Karpas-422 (cell line): ENCODE measurements around the gene RSPH4A. TPM values are rescaled to one million over a fixed set of nuclear protein-coding genes. Genes with fewer than 3 reads are reported as not detected.
"Not testable (repeated sequence)": the region's sequence is repeated elsewhere in the genome, so short reads cannot be mapped to it uniquely, and the experiment has no call there.

Source experiments
- DNase-seq: peaks from one replicate; pipeline ENCODE4 v3.0.0-alpha.2; 2015
- H2AFZ ChIP-seq: fragments of 200-600 bp; sonication (generic); 2 replicates; pipeline ENCODE4 v1.6.1; 2014; ENCODE audit warnings: antibody characterized with exemption, low read length, mixed read lengths
- H3K27ac ChIP-seq: fragments of 200-600 bp; sonication (generic); 2 replicates; pipeline ENCODE4 v1.5.1; 2014; ENCODE audit warnings: mild to moderate bottlenecking, low read length, moderate library complexity
- H3K27me3 ChIP-seq: fragments of 200-600 bp; sonication (generic); 2 replicates; pipeline ENCODE4 v1.6.1; 2014; ENCODE audit warnings: low read length, mixed read lengths
- H3K36me3 ChIP-seq: fragments of 200-600 bp; sonication (generic); 2 replicates; pipeline ENCODE4 v1.6.1; 2014; ENCODE audit warnings: low read length, mixed read lengths; ENCODE audit not compliant: insufficient read depth
- H3K4me1 ChIP-seq: fragments of 200-600 bp; sonication (generic); 2 replicates; pipeline ENCODE4 v1.6.1; 2014; ENCODE audit warnings: mild to moderate bottlenecking, low read length, mixed read lengths
- H3K4me2 ChIP-seq: fragments of 200-600 bp; sonication (generic); 2 replicates; pipeline ENCODE4 v1.6.1; 2014; ENCODE audit warnings: low read length, low read depth, mild to moderate bottlenecking; ENCODE audit not compliant: poor library complexity, severe bottlenecking
- H3K4me3 ChIP-seq: fragments of 200-600 bp; sonication (generic); 2 replicates; pipeline ENCODE4 v1.5.1; 2014; ENCODE audit warnings: mild to moderate bottlenecking, antibody characterized with exemption, low read length, mixed read lengths
- H3K79me2 ChIP-seq: fragments of 200-600 bp; sonication (generic); 2 replicates; pipeline ENCODE4 v1.6.1; 2014; ENCODE audit warnings: mild to moderate bottlenecking, low read length, mixed read lengths
- H3K9ac ChIP-seq: fragments of 200-600 bp; sonication (generic); 2 replicates; pipeline ENCODE4 v1.6.0; 2014; ENCODE audit warnings: low read length
- H3K9me2 ChIP-seq: fragments of 200-600 bp; sonication (generic), shearing (Covaris generic); replicated peaks from 2 replicates; pipeline ENCODE4 v1.6.0; 2014; ENCODE audit warnings: mild to moderate bottlenecking, low read length, moderate library complexity; ENCODE audit not compliant: insufficient read depth
- H3K9me3 ChIP-seq: fragments of 300-700, 200-600 bp; sonication (generic); 2 replicates; pipeline ENCODE4 v1.6.1; 2014; ENCODE audit warnings: low read length, mixed read lengths
- H4K20me1 ChIP-seq: fragments of 200-600 bp; sonication (generic); 2 replicates; pipeline ENCODE4 v1.6.1; 2014; ENCODE audit warnings: mild to moderate bottlenecking, antibody characterized with exemption, low read length, low read depth; ENCODE audit not compliant: insufficient read depth
- total RNA-seq: library from RNA; depleted of rRNA; stranded (reverse); fragments of >200 nt; shearing (Covaris generic); gene quantifications from 2 replicates; pipeline ENCODE4 v1.2.3, GENCODE V29; 2014; ENCODE audit warnings: low replicate concordance

Gene RSPH4A
- total RNA-seq, 1 experiment from 2014 or later: not detected

DNA sequence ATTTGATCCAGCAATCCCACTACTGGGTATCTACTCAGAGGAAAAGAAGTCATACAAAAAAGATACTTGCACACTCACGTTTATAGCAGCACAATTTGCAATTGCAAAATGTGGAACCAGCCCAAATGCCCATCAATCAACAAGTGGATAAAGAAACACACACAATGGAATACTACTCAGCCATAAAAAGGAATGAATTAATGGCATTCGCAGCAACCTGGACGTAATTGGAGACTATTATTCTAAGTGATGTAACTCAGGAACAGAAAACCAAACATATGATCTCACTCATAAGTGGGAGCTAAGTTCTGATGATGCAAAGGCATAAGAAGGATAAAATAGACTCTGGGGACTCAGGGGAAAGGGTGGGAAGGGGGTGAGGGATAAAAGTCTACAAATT lies 11.4 kb upstream of the RSPH4A start:
- DNase-seq, H3K4me3 ChIP-seq, H4K20me1 ChIP-seq, H3K36me3 ChIP-seq, H3K9ac ChIP-seq, H3K4me1 ChIP-seq, H3K9me2 ChIP-seq, H3K27ac ChIP-seq, H3K27me3 ChIP-seq, H2AFZ ChIP-seq, H3K79me2 ChIP-seq, H3K4me2 ChIP-seq, H3K9me3 ChIP-seq: not testable (repeated sequence)

DNA sequence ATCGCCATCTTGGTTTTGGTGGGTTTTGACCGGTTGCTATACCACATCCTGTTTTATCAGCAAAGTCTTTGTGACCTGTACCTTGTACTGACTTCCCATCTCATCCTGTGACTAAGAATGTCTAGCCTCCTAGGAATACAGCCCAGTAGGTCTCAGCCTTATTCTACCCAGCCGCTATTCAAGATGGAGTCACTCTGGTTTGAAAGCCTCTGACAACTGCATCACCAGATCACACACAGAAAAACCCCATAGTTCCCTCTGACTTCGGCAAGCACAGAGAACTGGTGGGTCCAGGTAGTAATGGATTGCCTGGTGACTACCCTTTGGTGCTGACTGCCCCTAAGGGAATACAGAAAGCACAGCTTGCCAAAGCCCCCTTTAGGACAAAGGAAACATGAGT lies 10.3 kb upstream of the RSPH4A start:
- H3K27ac ChIP-seq: no peak overlapping the region
- H3K9me3 ChIP-seq: no peaks in the 10 kb centered on the region
- no peak overlapping the region for H2AFZ ChIP-seq
- H3K27me3 ChIP-seq: no peaks in the 10 kb centered on the region
- no peak overlapping the region for H3K4me2 ChIP-seq
- H3K4me1 ChIP-seq: no peaks in the 10 kb centered on the region
- H4K20me1 ChIP-seq: no peaks in the 10 kb centered on the region
- no peaks in the 10 kb centered on the region for H3K79me2 ChIP-seq
- no peak overlapping the region for H3K4me3 ChIP-seq
- DNase-seq: no peak
- no peak overlapping the region for H3K9ac ChIP-seq
- peaks cover 3% of the 10 kb centered on the region; the same call in 1 of the 2 replicates for H3K36me3 ChIP-seq
- no peaks in the 10 kb centered on the region for H3K9me2 ChIP-seq

DNA sequence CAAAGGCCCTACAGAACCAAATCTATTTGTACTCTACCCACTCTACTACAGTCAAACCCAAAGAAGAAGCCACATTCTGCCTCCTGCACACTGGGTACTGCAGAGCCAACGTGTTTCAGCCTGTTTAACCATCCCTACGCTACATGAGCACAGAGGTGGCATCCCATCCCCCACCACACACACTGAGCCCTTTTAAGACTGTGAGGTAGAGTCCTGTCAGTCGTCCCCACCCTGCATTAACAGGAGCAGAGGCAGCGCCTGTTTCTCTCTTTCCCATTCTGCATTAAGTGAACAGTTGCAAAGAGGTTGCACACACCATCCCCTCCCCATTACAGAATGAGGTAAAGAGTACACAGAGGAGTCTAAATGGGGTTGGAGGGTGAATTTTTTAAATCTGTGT lies 5.2 kb upstream of the RSPH4A start:
- Histone ChIP-seq H3K4me3 (no peak overlapping the region), H4K20me1 (no peaks in the 10 kb centered on the region), H3K9me2 (no peaks in the 10 kb centered on the region), H2AFZ (no peak overlapping the region), H3K9ac (no peak overlapping the region), H3K36me3 (no peaks in the 10 kb centered on the region), H3K9me3 (no peaks in the 10 kb centered on the region), H3K4me2 (no peak overlapping the region), H3K4me1 (peaks cover 11% of the 10 kb centered on the region), H3K27me3 (no peaks in the 10 kb centered on the region), H3K79me2 (no peaks in the 10 kb centered on the region), H3K27ac (no peak overlapping the region)
- no peak for DNase-seq

DNA sequence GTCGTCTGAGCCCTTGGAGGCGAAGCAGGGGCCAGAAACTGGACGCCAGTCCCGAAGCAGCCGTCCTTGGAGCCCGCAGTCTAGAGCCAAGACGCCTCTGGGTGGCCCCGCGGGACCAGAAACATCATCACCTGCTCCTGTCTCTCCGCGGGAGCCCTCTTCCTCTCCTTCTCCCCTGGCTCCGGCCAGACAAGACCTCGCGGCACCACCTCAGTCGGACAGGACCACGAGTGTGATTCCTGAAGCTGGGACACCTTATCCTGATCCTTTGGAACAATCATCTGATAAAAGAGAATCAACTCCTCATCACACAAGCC lies 416 bp downstream of the RSPH4A start:
- peak overlapping the region; percentile 90 for H3K4me2 ChIP-seq
- H3K36me3 ChIP-seq: no peaks in the 10 kb centered on the region
- no peaks in the 10 kb centered on the region for H4K20me1 ChIP-seq
- H3K9ac ChIP-seq: peak overlapping the region; percentile 43
- DNase-seq: peak; percentile 52
- no peaks in the 10 kb centered on the region for H3K27me3 ChIP-seq
- H3K4me1 ChIP-seq: peaks cover 20% of the 10 kb centered on the region
- H3K4me3 ChIP-seq: peak overlapping the region; percentile 72
- no peak overlapping the region for H3K27ac ChIP-seq
- H2AFZ ChIP-seq: no peak overlapping the region
- no peaks in the 10 kb centered on the region for H3K9me2 ChIP-seq
- no peaks in the 10 kb centered on the region for H3K9me3 ChIP-seq
- no peaks in the 10 kb centered on the region for H3K79me2 ChIP-seq

DNA sequence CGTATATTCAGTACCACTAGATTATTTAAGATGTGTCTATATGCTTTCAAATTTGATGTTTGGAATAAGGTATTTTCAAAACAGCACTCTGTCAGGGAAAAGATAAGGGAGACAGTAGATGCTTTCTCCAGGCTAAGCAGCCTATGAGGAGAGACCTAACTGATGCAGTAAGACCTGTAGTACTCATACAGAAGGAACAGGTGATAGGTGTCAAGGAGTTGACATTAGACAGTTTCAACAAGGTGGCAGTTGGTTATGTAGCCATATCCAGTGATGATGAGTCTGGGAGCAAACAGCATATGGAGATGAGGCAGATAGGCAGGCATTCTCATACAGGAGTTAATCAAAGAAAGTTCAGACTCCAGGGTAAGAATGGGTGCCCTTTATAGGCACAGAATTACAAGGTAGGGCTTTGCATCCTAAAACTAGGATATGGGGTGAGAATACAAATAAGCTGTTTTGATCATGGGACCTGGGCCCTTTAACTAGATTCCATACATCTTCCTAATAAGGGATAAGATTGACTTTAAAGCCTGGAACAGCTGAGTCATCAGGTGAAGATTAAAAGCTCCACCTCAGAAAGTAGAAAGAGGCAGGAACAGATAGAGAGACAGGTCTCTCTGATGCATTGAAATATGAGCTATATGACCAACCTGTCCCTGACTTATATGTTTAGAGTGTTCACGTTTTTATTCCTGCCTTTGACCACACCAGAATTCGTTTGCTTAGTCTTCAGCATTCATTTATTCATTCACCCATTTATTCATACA lies 7.9 kb downstream of the RSPH4A start:
- H3K4me2 ChIP-seq: no peak overlapping the region
- no peaks in the 10 kb centered on the region for H4K20me1 ChIP-seq
- H3K4me1 ChIP-seq: no peaks in the 10 kb centered on the region
- H3K36me3 ChIP-seq: no peaks in the 10 kb centered on the region
- H3K79me2 ChIP-seq: no peaks in the 10 kb centered on the region
- no peaks in the 10 kb centered on the region for H3K9me2 ChIP-seq
- no peak overlapping the region for H3K4me3 ChIP-seq
- H3K27me3 ChIP-seq: no peaks in the 10 kb centered on the region
- H2AFZ ChIP-seq: no peak overlapping the region
- no peak for DNase-seq
- no peaks in the 10 kb centered on the region for H3K9me3 ChIP-seq
- no peak overlapping the region for H3K9ac ChIP-seq
- H3K27ac ChIP-seq: no peak overlapping the region

DNA sequence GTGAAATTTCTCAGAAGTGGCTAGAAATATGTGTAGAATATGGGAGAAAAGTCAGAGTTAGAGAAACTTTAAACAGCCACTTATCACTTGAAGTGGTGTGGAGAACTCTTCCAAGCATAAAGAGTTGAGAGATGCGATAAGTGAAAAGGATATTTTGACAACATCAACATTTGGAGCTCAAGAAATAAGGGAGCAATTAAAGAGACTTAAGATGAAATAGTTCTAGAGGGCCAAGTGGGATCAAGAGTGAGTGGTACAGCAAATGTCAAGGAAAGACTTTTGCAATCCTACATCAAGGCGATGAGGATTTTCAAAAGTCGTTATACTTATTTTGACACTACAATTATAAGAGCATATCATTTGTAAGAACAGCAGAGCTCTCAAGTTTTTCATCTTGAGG lies 9.6 kb downstream of the RSPH4A start:
- H3K27ac ChIP-seq: no peak overlapping the region
- H3K36me3 ChIP-seq: no peaks in the 10 kb centered on the region; the same call in 1 of the 2 replicates
- no peaks in the 10 kb centered on the region for H4K20me1 ChIP-seq
- H3K9me3 ChIP-seq: no peaks in the 10 kb centered on the region
- H3K27me3 ChIP-seq: no peaks in the 10 kb centered on the region
- no peak for DNase-seq
- no peaks in the 10 kb centered on the region for H3K9me2 ChIP-seq
- H3K4me3 ChIP-seq: no peak overlapping the region
- no peak overlapping the region for H3K4me2 ChIP-seq
- no peak overlapping the region for H2AFZ ChIP-seq
- no peak overlapping the region for H3K9ac ChIP-seq
- no peaks in the 10 kb centered on the region for H3K79me2 ChIP-seq
- no peaks in the 10 kb centered on the region for H3K4me1 ChIP-seq

DNA sequence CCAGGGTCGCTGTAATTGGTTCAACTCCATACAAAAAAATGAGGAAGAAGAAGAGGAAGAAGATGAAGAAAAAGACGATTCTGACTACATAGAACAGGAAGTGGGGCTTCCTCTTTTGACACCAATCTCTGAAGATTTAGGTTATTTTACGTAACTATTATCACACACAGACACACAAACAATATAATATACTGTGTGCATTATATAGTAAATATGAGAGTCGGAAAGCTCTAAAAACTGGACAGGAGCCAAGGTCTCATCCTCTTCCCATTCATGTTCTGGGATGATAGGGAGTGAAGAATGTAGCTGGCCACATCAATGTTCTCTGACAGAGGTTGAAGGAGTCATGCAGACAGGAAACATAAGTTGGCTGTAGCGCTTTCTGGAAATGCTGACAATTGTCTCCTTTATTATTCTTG lies 13.3 kb downstream of the RSPH4A start:
- DNase-seq: no peak
- Histone ChIP-seq H3K27me3 (no peaks in the 10 kb centered on the region), H3K27ac (no peak overlapping the region), H3K4me2 (no peak overlapping the region), H3K4me3 (no peak overlapping the region), H3K36me3 (peaks cover 18% of the 10 kb centered on the region; the same call in 1 of the 2 replicates), H4K20me1 (no peaks in the 10 kb centered on the region), H2AFZ (no peak overlapping the region), H3K79me2 (no peaks in the 10 kb centered on the region), H3K9me3 (no peaks in the 10 kb centered on the region), H3K9me2 (no peaks in the 10 kb centered on the region), H3K9ac (no peak overlapping the region), H3K4me1 (no peaks in the 10 kb centered on the region)

DNA sequence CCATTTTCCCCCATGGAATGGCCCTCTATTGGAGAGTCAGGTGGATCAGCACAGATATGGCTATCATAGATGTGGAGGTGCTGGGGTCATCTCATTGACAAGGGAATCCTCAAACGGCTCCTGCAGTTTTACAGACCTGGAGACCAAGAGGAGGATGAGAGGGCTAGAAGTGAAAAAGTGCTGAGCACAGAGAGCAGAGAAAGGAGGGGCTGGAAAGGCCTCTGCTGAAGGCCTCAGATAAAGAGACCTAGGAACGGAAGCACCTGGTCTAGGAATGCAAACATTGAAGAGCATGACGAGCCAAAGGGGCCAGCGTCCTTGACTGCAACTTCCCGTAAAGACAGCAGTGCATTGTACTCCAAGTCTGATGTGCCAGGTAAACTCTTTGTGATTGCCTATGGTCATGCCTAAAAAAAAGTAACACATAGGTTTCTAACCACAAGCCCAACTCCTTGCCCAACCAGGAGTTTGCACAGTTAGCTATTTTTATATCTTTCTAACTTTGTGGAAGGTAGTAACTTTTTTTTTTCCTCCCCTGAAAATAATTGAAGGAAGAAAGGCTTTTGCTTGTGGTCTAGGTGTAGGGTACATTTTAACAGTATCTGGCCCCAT lies 15.2 kb downstream of the RSPH4A start:
- no peak overlapping the region for H3K9ac ChIP-seq
- no peak for DNase-seq
- H3K9me2 ChIP-seq: no peaks in the 10 kb centered on the region
- no peak overlapping the region for H3K27ac ChIP-seq
- no peak overlapping the region for H2AFZ ChIP-seq
- no peak overlapping the region for H3K4me3 ChIP-seq
- no peak overlapping the region for H3K4me2 ChIP-seq
- peaks cover 7% of the 10 kb centered on the region for H3K79me2 ChIP-seq
- H3K27me3 ChIP-seq: no peaks in the 10 kb centered on the region
- H3K4me1 ChIP-seq: no peaks in the 10 kb centered on the region
- H3K36me3 ChIP-seq: peaks cover 33% of the 10 kb centered on the region; the same call in 1 of the 2 replicates
- H4K20me1 ChIP-seq: no peaks in the 10 kb centered on the region
- H3K9me3 ChIP-seq: no peaks in the 10 kb centered on the region
